Measurements from ENCODE around the gene HPGD. TPM values are rescaled to one million over a fixed set of nuclear protein-coding genes. Genes with fewer than 3 reads are reported as not detected.
A peak's percentile ranks its signal among the peaks of the same experiment; 100 is the strongest.

Gene HPGD
- total and polyA plus RNA-seq, 2 of the 8 experiments (the other 6 are each of a cell fraction or from before 2014, with no cell fraction given) = 1.1 to 1.3 TPM

- Histone ChIP-seq H3K18ac (ENCODE audit: extremely low read depth, low read length) (no peak overlapping the region), H3K56ac (replicated peaks; ENCODE audit: insufficient read length, low read depth, low read length) (no peak overlapping the region), H3K4me1 (replicated peaks in 1 of 4; ENCODE audit: control insufficient read depth in 3 of 4, insufficient read depth in 4 of 4, low read length in 3 of 4) (no peaks in the 10 kb centered on the region), H3K23me2 (ENCODE audit: low read depth, low read length) (no peaks in the 10 kb centered on the region), H3K27ac (ENCODE audit: low read depth, low read length) (no peak overlapping the region), H3K4me3 (ENCODE audit: extremely low read depth in 1 of 4, insufficient read depth in 2 of 4, low read depth in 3 of 4, low read length in 4 of 4) (no peak overlapping the region), H2AK5ac (ENCODE audit: low read depth, low read length) (no peak overlapping the region), H3K36me3 (ENCODE audit: control insufficient read depth in 2 of 4, insufficient read depth in 4 of 4, low read length in 3 of 4) (no peaks in the 10 kb centered on the region), H3K9ac (replicated peaks in 1 of 4; ENCODE audit: extremely low read depth in 1 of 4, low read depth in 3 of 4, low read length in 3 of 4) (no peak overlapping the region), H3K79me2 (ENCODE audit: control insufficient read depth in 1 of 2, insufficient read depth in 2 of 2, low read length in 2 of 2) (no peaks in the 10 kb centered on the region), H4K91ac (replicated peaks; ENCODE audit: insufficient read length, low read length) (no peak overlapping the region), H4K5ac (ENCODE audit: insufficient read length, low read depth, low read length) (no peak overlapping the region), H3K14ac (ENCODE audit: insufficient read length) (no peak overlapping the region), H3K79me1 (ENCODE audit: low read depth, low read length) (no peaks in the 10 kb centered on the region), H2BK15ac (ENCODE audit: low read length) (no peak overlapping the region), H2AFZ (ENCODE audit: low read length) (0 out of 2 replicates have a peak overlapping the region, but pooled peaks have one; percentile 27), H4K8ac (ENCODE audit: extremely low read depth, insufficient read depth, low read length) (no peak overlapping the region), H2BK5ac (ENCODE audit: low read depth, low read length) (no peak overlapping the region), H2BK12ac (ENCODE audit: low read depth, low read length) (no peak overlapping the region), H4K20me1 (replicated peaks in 1 of 2; ENCODE audit: control insufficient read depth in 1 of 2, insufficient read depth in 2 of 2, low read length in 2 of 2) (no peaks in the 10 kb centered on the region), H3K27me3 (replicated peaks in 1 of 4; ENCODE audit: control insufficient read depth in 3 of 4, extremely low read depth in 1 of 4, insufficient read depth in 3 of 4, low read length in 3 of 4) (peaks cover 0 to 1% (median 0%) of the 10 kb centered on the region in 4 experiments; a peak in 1 of 7 replicates), H3K9me3 (ENCODE audit: insufficient read depth in 2 of 2, low read depth in 1 of 2, low read length in 1 of 2) (no peaks in the 10 kb centered on the region), H3K4me2 (ENCODE audit: insufficient read depth in 1 of 2, low read depth in 2 of 2, low read length in 2 of 2) (no peak overlapping the region), H3K23ac (ENCODE audit: insufficient read length) (no peak overlapping the region), H2BK120ac (replicated peaks; ENCODE audit: low read depth, low read length) (no peak overlapping the region), H2BK20ac (ENCODE audit: low read length) (no peak overlapping the region), H3K4ac (replicated peaks; ENCODE audit: insufficient read length, low read depth, low read length) (no peak overlapping the region)
- 97% methylated on average over 4 of the region's 4 CpGs; no CpG with 5 or more reads in 1 of the 2 experiments for WGBS, 2 experiments (ENCODE audit: extremely low coverage in 1 of 2, insufficient coverage in 1 of 2, insufficient read length in 1 of 2, insufficient replicate concordance in 2 of 2, low coverage in 1 of 2, low lambda C conversion rate in 2 of 2, missing lambda C conversion rate in 1 of 2)
- no peak for FAIRE-seq
- ChIA-PET POLR2A (ENCODE audit: partially characterized antibody) (no interaction called here), CTCF (ENCODE audit: partially characterized antibody) (no interaction called here)
- DNase-seq (ENCODE audit: low read depth in 1 of 2, low spot score in 2 of 2) = no peak
- TF ChIP-seq SAP30 (IDR thresholded peaks at IDR 0.05; ENCODE audit: insufficient read depth, insufficient replicate concordance, low read length) (no peak), CHD2 (IDR thresholded peaks at IDR 0.05; ENCODE audit: low read length) (no peak), MAX (IDR thresholded peaks at IDR 0.05) (no peak), TBP (IDR thresholded peaks at IDR 0.05; ENCODE audit: low read depth, low read length) (no peak), KDM1A (IDR thresholded peaks at IDR 0.05; ENCODE audit: borderline replicate concordance, low read length) (no peak)
Observed at GRCh38 chr4:174538123-174538875, 16.0 kb upstream of the HPGD start.
